Measurements from ENCODE around the gene INCENP. TPM values are rescaled to one million over a fixed set of nuclear protein-coding genes. Genes with fewer than 3 reads are reported as not detected.

The INCENP gene
- 10 to 100 TPM in 1 of 2 donors, 1 to 10 TPM in 1; 5.4 to 34.4 TPM for total RNA-seq
- 1 to 10 TPM; 2.4 to 4.1 TPM for polyA plus RNA-seq

GRCh38 chr11:62123669-62124185 lies at the start of gene INCENP:
INCENP (plus strand) TSS chr11:62124011; CDS start chr11:62128162, 4,151 bp downstream.
- no peaks in the 10 kb centered on the region for H3K9me3 ChIP-seq (ENCODE audit: control insufficient read depth in 4 of 4, low read length in 3 of 4)
- peak; percentile 93 for DNase-seq (ENCODE audit: low spot score)
- TF ChIP-seq GABPA (IDR thresholded peaks at IDR 0.05 in 1 of 2, conservative IDR thresholded peaks at IDR 0.05 in 1 of 2) (peak; percentile 87 to 96), EGR1 (IDR thresholded peaks at IDR 0.05; ENCODE audit: low read depth in 2 of 2) (peak in 1 of 2 donors; percentile 74), CTCF (IDR thresholded peaks at IDR 0.05; ENCODE audit: low read depth, low read length, missing input control) (peak; percentile 10), TAF1 (conservative IDR thresholded peaks at IDR 0.05) (no peak), RXRA (IDR thresholded peaks at IDR 0.05) (peak in 1 of 2 donors; percentile 22), FOXA1 (IDR thresholded peaks at IDR 0.05) (no peak), SP1 (IDR thresholded peaks at IDR 0.05) (peak; percentile 92), HNF4A (conservative IDR thresholded peaks at IDR 0.05) (peak; percentile 10 to 12), FOXA2 (IDR thresholded peaks at IDR 0.05) (no peak)
- WGBS: under 1% methylated on average over 39 of the region's 39 CpGs
- peak within 1 kb of the TSS; percentile 9 to 42 for H3K27ac ChIP-seq (ENCODE audit: low read depth in 1 of 2, low read length in 2 of 2)
- no peaks in the 10 kb centered on the region for H3K27me3 ChIP-seq (ENCODE audit: control insufficient read depth in 4 of 4, insufficient read depth in 4 of 4, low read length in 3 of 4)
- H3K9ac ChIP-seq (ENCODE audit: low read depth in 1 of 2, low read length in 2 of 2): peak within 1 kb of the TSS; percentile 49 to 71
- H3K4me1 ChIP-seq (ENCODE audit: control insufficient read depth in 4 of 4, insufficient read depth in 4 of 4, low read length in 3 of 4): peaks cover 0 to 17% (median 9%) of the 10 kb centered on the region in 4 donors
- peak within 1 kb of the TSS; percentile 72 to 96 (median 89) for H3K4me3 ChIP-seq (ENCODE audit: low read depth in 1 of 3, low read length in 3 of 3)
- H3K36me3 ChIP-seq (ENCODE audit: control insufficient read depth in 4 of 4, insufficient read depth in 3 of 4, low read depth in 1 of 4, low read length in 3 of 4): peaks cover 0 to 6% (median 0%) of the 10 kb centered on the region in 4 donors

DNA sequence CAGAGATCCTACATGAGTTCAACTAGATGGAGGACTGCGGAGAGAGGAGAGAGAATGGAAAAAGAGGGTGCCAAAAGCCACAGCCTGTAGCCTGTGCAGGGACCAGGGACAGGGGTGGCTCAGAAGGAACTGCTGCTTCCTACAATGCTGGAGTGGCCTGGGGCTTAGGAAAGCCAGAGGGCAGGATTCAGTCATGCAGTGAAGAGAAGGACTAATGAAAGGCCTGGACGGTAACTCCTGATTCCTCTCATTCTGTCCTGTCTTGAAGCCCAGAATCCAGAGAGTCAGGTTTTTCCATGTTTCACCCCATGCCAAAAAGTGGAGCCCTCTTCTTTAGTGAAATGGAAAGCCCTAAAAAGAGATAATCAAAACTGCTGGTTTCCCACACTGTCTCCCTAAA lies 48.4 kb upstream of the INCENP start:
- 96% methylated on average over 2 of the region's 2 CpGs for WGBS
- Histone ChIP-seq H3K9ac (ENCODE audit: low read depth in 1 of 2, low read length in 2 of 2) (no peak overlapping the region), H3K4me3 (ENCODE audit: low read depth in 1 of 3, low read length in 3 of 3) (no peak overlapping the region), H3K27me3 (ENCODE audit: control insufficient read depth in 4 of 4, insufficient read depth in 4 of 4, low read length in 3 of 4) (no peaks in the 10 kb centered on the region), H3K9me3 (ENCODE audit: control insufficient read depth in 4 of 4, low read length in 3 of 4) (no peaks in the 10 kb centered on the region), H3K27ac (ENCODE audit: low read depth in 1 of 2, low read length in 2 of 2) (no peak overlapping the region), H3K36me3 (ENCODE audit: control insufficient read depth in 4 of 4, insufficient read depth in 3 of 4, low read depth in 1 of 4, low read length in 3 of 4) (no peaks in the 10 kb centered on the region), H3K4me1 (ENCODE audit: control insufficient read depth in 4 of 4, insufficient read depth in 4 of 4, low read length in 3 of 4) (no peaks in the 10 kb centered on the region)
- TF ChIP-seq JUND (IDR thresholded peaks at IDR 0.05) (no peak), GABPA (IDR thresholded peaks at IDR 0.05 in 1 of 2, conservative IDR thresholded peaks at IDR 0.05 in 1 of 2) (no peak), NR2F2 (IDR thresholded peaks at IDR 0.05) (no peak), RXRA (IDR thresholded peaks at IDR 0.05) (no peak), YY1 (IDR thresholded peaks at IDR 0.05) (no peak), FOXA1 (IDR thresholded peaks at IDR 0.05) (no peak), HNF4G (IDR thresholded peaks at IDR 0.05) (no peak), EGR1 (IDR thresholded peaks at IDR 0.05; ENCODE audit: low read depth in 2 of 2) (no peak), SP1 (IDR thresholded peaks at IDR 0.05) (no peak)
- TF ChIP-seq, protein P1, sequence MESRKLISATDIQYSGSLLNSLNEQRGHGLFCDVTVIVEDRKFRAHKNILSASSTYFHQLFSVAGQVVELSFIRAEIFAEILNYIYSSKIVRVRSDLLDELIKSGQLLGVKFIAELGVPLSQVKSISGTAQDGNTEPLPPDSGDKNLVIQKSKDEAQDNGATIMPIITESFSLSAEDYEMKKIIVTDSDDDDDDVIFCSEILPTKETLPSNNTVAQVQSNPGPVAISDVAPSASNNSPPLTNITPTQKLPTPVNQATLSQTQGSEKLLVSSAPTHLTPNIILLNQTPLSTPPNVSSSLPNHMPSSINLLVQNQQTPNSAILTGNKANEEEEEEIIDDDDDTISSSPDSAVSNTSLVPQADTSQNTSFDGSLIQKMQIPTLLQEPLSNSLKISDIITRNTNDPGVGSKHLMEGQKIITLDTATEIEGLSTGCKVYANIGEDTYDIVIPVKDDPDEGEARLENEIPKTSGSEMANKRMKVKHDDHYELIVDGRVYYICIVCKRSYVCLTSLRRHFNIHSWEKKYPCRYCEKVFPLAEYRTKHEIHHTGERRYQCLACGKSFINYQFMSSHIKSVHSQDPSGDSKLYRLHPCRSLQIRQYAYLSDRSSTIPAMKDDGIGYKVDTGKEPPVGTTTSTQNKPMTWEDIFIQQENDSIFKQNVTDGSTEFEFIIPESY (IDR thresholded peaks at IDR 0.05): no peak
- no peak for DNase-seq (ENCODE audit: low spot score)

- Histone ChIP-seq H3K27ac (ENCODE audit: low read depth in 1 of 2, low read length in 2 of 2) (no peak overlapping the region), H3K9me3 (ENCODE audit: control insufficient read depth in 4 of 4, low read length in 3 of 4) (no peaks in the 10 kb centered on the region), H3K4me3 (ENCODE audit: low read depth in 1 of 3, low read length in 3 of 3) (no peak overlapping the region), H3K36me3 (ENCODE audit: control insufficient read depth in 4 of 4, insufficient read depth in 3 of 4, low read depth in 1 of 4, low read length in 3 of 4) (no peaks in the 10 kb centered on the region), H3K9ac (ENCODE audit: low read depth in 1 of 2, low read length in 2 of 2) (no peak overlapping the region), H3K27me3 (ENCODE audit: control insufficient read depth in 4 of 4, insufficient read depth in 4 of 4, low read length in 3 of 4) (no peaks in the 10 kb centered on the region), H3K4me1 (ENCODE audit: control insufficient read depth in 4 of 4, insufficient read depth in 4 of 4, low read length in 3 of 4) (peaks cover 0 to 4% (median 2%) of the 10 kb centered on the region in 4 donors)
- TF ChIP-seq RAD21 (IDR thresholded peaks at IDR 0.05): no peak
- TF ChIP-seq TAF1 (conservative IDR thresholded peaks at IDR 0.05): no peak
- no peak for TF ChIP-seq SP1 (IDR thresholded peaks at IDR 0.05)
- TF ChIP-seq EGR1 (IDR thresholded peaks at IDR 0.05; ENCODE audit: low read depth in 2 of 2): no peak
- TF ChIP-seq NR2F2 (IDR thresholded peaks at IDR 0.05): no peak
- no peak for TF ChIP-seq RXRA (IDR thresholded peaks at IDR 0.05)
- TF ChIP-seq YY1 (IDR thresholded peaks at IDR 0.05): no peak
- TF ChIP-seq, protein P2, sequence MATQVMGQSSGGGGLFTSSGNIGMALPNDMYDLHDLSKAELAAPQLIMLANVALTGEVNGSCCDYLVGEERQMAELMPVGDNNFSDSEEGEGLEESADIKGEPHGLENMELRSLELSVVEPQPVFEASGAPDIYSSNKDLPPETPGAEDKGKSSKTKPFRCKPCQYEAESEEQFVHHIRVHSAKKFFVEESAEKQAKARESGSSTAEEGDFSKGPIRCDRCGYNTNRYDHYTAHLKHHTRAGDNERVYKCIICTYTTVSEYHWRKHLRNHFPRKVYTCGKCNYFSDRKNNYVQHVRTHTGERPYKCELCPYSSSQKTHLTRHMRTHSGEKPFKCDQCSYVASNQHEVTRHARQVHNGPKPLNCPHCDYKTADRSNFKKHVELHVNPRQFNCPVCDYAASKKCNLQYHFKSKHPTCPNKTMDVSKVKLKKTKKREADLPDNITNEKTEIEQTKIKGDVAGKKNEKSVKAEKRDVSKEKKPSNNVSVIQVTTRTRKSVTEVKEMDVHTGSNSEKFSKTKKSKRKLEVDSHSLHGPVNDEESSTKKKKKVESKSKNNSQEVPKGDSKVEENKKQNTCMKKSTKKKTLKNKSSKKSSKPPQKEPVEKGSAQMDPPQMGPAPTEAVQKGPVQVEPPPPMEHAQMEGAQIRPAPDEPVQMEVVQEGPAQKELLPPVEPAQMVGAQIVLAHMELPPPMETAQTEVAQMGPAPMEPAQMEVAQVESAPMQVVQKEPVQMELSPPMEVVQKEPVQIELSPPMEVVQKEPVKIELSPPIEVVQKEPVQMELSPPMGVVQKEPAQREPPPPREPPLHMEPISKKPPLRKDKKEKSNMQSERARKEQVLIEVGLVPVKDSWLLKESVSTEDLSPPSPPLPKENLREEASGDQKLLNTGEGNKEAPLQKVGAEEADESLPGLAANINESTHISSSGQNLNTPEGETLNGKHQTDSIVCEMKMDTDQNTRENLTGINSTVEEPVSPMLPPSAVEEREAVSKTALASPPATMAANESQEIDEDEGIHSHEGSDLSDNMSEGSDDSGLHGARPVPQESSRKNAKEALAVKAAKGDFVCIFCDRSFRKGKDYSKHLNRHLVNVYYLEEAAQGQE (IDR thresholded peaks at IDR 0.05): no peak
- TF ChIP-seq, protein P3, sequence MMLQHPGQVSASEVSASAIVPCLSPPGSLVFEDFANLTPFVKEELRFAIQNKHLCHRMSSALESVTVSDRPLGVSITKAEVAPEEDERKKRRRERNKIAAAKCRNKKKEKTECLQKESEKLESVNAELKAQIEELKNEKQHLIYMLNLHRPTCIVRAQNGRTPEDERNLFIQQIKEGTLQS (IDR thresholded peaks at IDR 0.05): no peak
- TF ChIP-seq HNF4A (conservative IDR thresholded peaks at IDR 0.05): no peak
- DNase-seq (ENCODE audit: low spot score): no peak
- WGBS: 89% methylated on average over 3 of the region's 3 CpGs
These were observed 46.7 kb upstream of the INCENP start for GRCh38 chr11:62077132-62077531.
